Activated CD8-positive, alpha-beta memory T cell treated with anti-CD3 and anti-CD28 coated beads, Interleukin-2, amount 50 U/mL, for 1 hour (primary cell): Measurements from ENCODE around the gene BTBD19.
"Not testable (repeated sequence)": the region's sequence is repeated elsewhere in the genome, so short reads cannot be mapped to it uniquely, and the experiment has no call there.

Experiments
- DNase-seq: peaks from one replicate; pipeline ENCODE4 v3.0.0-alpha.2; 2020; ENCODE audit errors: extremely low read depth

The BTBD19 gene

GRCh38 chr1:44808063-44808937 lies at the start of gene BTBD19:
Gene BTBD19 (plus strand): TSS chr1:44808523. CDS start chr1:44808821, 298 bp downstream.
- DNase-seq, result no peak

- DNase-seq, result no peak
These were observed 49.2 kb upstream of the BTBD19 start for GRCh38 chr1:44759077-44759476.

GRCh38 chr1:44760876-44761275 lies 47.4 kb upstream of the BTBD19 start:
- DNase-seq, result no peak

GRCh38 chr1:44766421-44766820 lies 41.9 kb upstream of the BTBD19 start:
- DNase-seq, result not testable (repeated sequence)

- peak; percentile 68 for DNase-seq
These were observed 33.0 kb upstream of the BTBD19 start, which contains the start of gene RPS8 for GRCh38 chr1:44775078-44775929. Gene RPS8 (plus strand): TSS chr1:44775540. CDS start chr1:44775597, 57 bp downstream.

GRCh38 chr1:44775930-44776729 lies 32.2 kb upstream of the BTBD19 start:
- DNase-seq, result no peak

GRCh38 chr1:44776730-44777068 lies 31.6 kb upstream of the BTBD19 start:
- no peak for DNase-seq

- DNase-seq, result no peak
These were observed 30.8 kb upstream of the BTBD19 start for GRCh38 chr1:44777547-44777946.

GRCh38 chr1:44777969-44778635 lies 30.2 kb upstream of the BTBD19 start:
- no peak for DNase-seq

GRCh38 chr1:44778705-44779576 lies 29.4 kb upstream of the BTBD19 start:
- DNase-seq, result no peak

- DNase-seq, result no peak
These were observed 27.7 kb upstream of the BTBD19 start for GRCh38 chr1:44780583-44781121.

GRCh38 chr1:44783697-44784093 lies 24.6 kb upstream of the BTBD19 start:
- DNase-seq, result no peak

GRCh38 chr1:44784094-44785028 lies 24.0 kb upstream of the BTBD19 start:
- no peak for DNase-seq

- no peak for DNase-seq
These were observed 23.3 kb upstream of the BTBD19 start for GRCh38 chr1:44785029-44785380.

GRCh38 chr1:44785501-44786137 lies 22.7 kb upstream of the BTBD19 start:
- no peak for DNase-seq

GRCh38 chr1:44786138-44786840 lies 22.0 kb upstream of the BTBD19 start:
- no peak for DNase-seq

- no peak for DNase-seq
These were observed 21.4 kb upstream of the BTBD19 start for GRCh38 chr1:44786841-44787426.
